Smooth muscle cell (in vitro differentiated cells): ENCODE results near the gene MASP1. TPM values are rescaled to one million over a fixed set of nuclear protein-coding genes. Genes with fewer than 3 reads are reported as not detected.

ENCODE experiments used
- DNase-seq: peaks from one replicate; lab custom pipeline; 2025; ENCODE audit not compliant: unreplicated experiment; lab: John Stamatoyannopoulos, UW
- H2AFZ ChIP-seq: fragments of 200-600 bp; sonication (generic); 2 replicates; pipeline ENCODE4 v1.6.0; 2016; ENCODE audit warnings: antibody characterized with exemption, low read depth, mild to moderate bottlenecking
- H3F3A ChIP-seq: fragments of 200-600 bp; sonication (generic); 2 replicates; pipeline ENCODE4 v1.6.0; 2017; ENCODE audit warnings: antibody characterized with exemption, low read depth
- H3K27ac ChIP-seq: fragments of 200-600 bp; sonication (generic); 2 replicates; pipeline ENCODE4 v1.5.1; 2016; ENCODE audit warnings: low read depth, mild to moderate bottlenecking
- H3K27me3 ChIP-seq: fragments of 200-600 bp; sonication (generic); 2 replicates; pipeline ENCODE4 v1.6.1; 2016; ENCODE audit warnings: low read depth, mild to moderate bottlenecking
- H3K36me3 ChIP-seq: fragments of 200-600 bp; sonication (generic); 2 replicates; pipeline ENCODE4 v1.5.1; 2016; ENCODE audit warnings: low read depth
- H3K4me1 ChIP-seq: fragments of 200-600 bp; sonication (generic); 2 replicates; pipeline ENCODE4 v1.5.1; 2016; ENCODE audit warnings: low read depth
- H3K4me2 ChIP-seq: fragments of 200-600 bp; sonication (generic); 2 replicates; pipeline ENCODE4 v1.6.0; 2016; ENCODE audit warnings: mild to moderate bottlenecking
- H3K4me3 ChIP-seq: fragments of 200-600 bp; sonication (generic); 2 replicates; pipeline ENCODE4 v1.5.1; 2016; ENCODE audit warnings: mild to moderate bottlenecking
- H3K79me2 ChIP-seq: fragments of 200-600 bp; sonication (generic); 2 replicates; pipeline ENCODE4 v1.6.0; 2016; ENCODE audit warnings: low read depth, mild to moderate bottlenecking
- H3K9ac ChIP-seq: fragments of 200-600 bp; sonication (generic); 2 replicates; pipeline ENCODE4 v1.6.0; 2016; ENCODE audit warnings: low read depth
- H3K9me3 ChIP-seq: fragments of 200-600 bp; sonication (generic); replicated peaks from 2 replicates; pipeline ENCODE4 v1.5.1; 2016; ENCODE audit warnings: low read depth
- H4K20me1 ChIP-seq: fragments of 200-600 bp; sonication (generic); 2 replicates; pipeline ENCODE4 v1.6.0; 2016; ENCODE audit warnings: low read depth
- WGBS: methylation state at CpG from one replicate; pipeline ENCODE4 v1.1.7; 2016; ENCODE audit warnings: low lambda C conversion rate; 5-methylcytosine and 5-hydroxymethylcytosine counted together
- polyA plus RNA-seq: library from polyadenylated mRNA; unstranded; fragments of >200 nt; fragmentation: Nextera tagmentation; extraction: Ambion mirVana; gene quantifications from 2 replicates; pipeline ENCODE4 v1.2.1, GENCODE V29; 2016
- total RNA-seq: library from RNA; depleted of rRNA; stranded (reverse); fragments of >200 nt; gene quantifications from 2 replicates; pipeline ENCODE4 v1.2.3, GENCODE V29; 2014
- TF ChIP-seq, protein P1 (sequence below): fragments of 200-600 bp; sonication (generic); IDR thresholded peaks from 2 replicates; pipeline ENCODE4 v1.5.1; 2017; ENCODE audit warnings: borderline replicate concordance, mild to moderate bottlenecking, antibody characterized with exemption; ENCODE audit not compliant: insufficient read depth, poor library complexity, severe bottlenecking

The MASP1 gene
- total and polyA plus RNA-seq, 2 experiments from 2014 or later = 46.7 to 54.0 TPM

DNA sequence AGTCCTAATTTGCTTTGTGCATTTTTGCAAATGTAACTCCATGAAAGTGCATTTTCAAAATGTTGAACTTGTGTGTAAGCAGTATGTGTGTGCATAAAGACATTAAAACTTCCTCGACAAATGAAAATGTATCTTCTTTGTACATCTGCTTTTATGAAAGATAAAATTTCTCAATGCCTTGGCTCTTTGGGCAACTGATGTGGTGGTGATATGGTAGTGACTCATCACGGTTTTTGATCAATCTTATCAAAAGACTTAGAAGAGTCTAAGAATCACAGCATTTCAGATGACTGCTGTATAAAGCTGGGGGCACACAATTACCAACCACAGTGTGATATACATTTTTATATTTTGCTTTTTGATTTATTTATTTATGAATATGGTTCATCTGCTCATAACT, 5.4 kb upstream of the MASP1 start:
- no peaks in the 10 kb centered on the region for H3K79me2 ChIP-seq
- TF ChIP-seq, protein P1, sequence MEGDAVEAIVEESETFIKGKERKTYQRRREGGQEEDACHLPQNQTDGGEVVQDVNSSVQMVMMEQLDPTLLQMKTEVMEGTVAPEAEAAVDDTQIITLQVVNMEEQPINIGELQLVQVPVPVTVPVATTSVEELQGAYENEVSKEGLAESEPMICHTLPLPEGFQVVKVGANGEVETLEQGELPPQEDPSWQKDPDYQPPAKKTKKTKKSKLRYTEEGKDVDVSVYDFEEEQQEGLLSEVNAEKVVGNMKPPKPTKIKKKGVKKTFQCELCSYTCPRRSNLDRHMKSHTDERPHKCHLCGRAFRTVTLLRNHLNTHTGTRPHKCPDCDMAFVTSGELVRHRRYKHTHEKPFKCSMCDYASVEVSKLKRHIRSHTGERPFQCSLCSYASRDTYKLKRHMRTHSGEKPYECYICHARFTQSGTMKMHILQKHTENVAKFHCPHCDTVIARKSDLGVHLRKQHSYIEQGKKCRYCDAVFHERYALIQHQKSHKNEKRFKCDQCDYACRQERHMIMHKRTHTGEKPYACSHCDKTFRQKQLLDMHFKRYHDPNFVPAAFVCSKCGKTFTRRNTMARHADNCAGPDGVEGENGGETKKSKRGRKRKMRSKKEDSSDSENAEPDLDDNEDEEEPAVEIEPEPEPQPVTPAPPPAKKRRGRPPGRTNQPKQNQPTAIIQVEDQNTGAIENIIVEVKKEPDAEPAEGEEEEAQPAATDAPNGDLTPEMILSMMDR = no peak
- no peak overlapping the region for H2AFZ ChIP-seq
- H3K36me3 ChIP-seq = no peaks in the 10 kb centered on the region
- no peaks in the 10 kb centered on the region for H4K20me1 ChIP-seq
- H3F3A ChIP-seq = peaks cover 4% of the 10 kb centered on the region
- DNase-seq = no peak
- H3K9ac ChIP-seq = no peak overlapping the region
- H3K9me3 ChIP-seq = no peaks in the 10 kb centered on the region
- no peak overlapping the region for H3K4me2 ChIP-seq
- peaks cover 5% of the 10 kb centered on the region for H3K4me1 ChIP-seq
- no peaks in the 10 kb centered on the region for H3K27me3 ChIP-seq
- no peak overlapping the region for H3K27ac ChIP-seq
- WGBS = 78% methylated on average over 2 of the region's 2 CpGs
- H3K4me3 ChIP-seq = no peak overlapping the region

GRCh38 chr3:187296058-187296457, 4.5 kb upstream of the MASP1 start:
- no peak overlapping the region for H3K4me2 ChIP-seq
- no peaks in the 10 kb centered on the region for H3K9me3 ChIP-seq
- no peak overlapping the region for H3K9ac ChIP-seq
- H2AFZ ChIP-seq = no peak overlapping the region
- WGBS = 85% methylated on average over 3 of the region's 3 CpGs
- no peak overlapping the region for H3K27ac ChIP-seq
- H3K27me3 ChIP-seq = no peaks in the 10 kb centered on the region
- H4K20me1 ChIP-seq = no peaks in the 10 kb centered on the region
- peaks cover 4% of the 10 kb centered on the region for H3F3A ChIP-seq
- TF ChIP-seq, protein P1 = no peak
- no peaks in the 10 kb centered on the region for H3K36me3 ChIP-seq
- DNase-seq = no peak
- peaks cover 5% of the 10 kb centered on the region for H3K4me1 ChIP-seq
- no peak overlapping the region for H3K4me3 ChIP-seq
- no peaks in the 10 kb centered on the region for H3K79me2 ChIP-seq

- no peak for DNase-seq
- WGBS = 64% methylated on average over 6 of the region's 6 CpGs
- no peak overlapping the region for H3K4me3 ChIP-seq
- H3K27me3 ChIP-seq = no peaks in the 10 kb centered on the region
- no peaks in the 10 kb centered on the region for H3K9me3 ChIP-seq
- peaks cover 5% of the 10 kb centered on the region for H3K4me1 ChIP-seq
- H3K79me2 ChIP-seq = no peaks in the 10 kb centered on the region
- H3K36me3 ChIP-seq = no peaks in the 10 kb centered on the region
- peaks cover 4% of the 10 kb centered on the region for H3F3A ChIP-seq
- no peaks in the 10 kb centered on the region for H4K20me1 ChIP-seq
- no peak overlapping the region for H2AFZ ChIP-seq
- no peak overlapping the region for H3K4me2 ChIP-seq
- H3K27ac ChIP-seq = no peak overlapping the region
- H3K9ac ChIP-seq = no peak overlapping the region
- TF ChIP-seq, protein P1 = no peak
These were observed 3.9 kb upstream of the MASP1 start for GRCh38 chr3:187295316-187296034.
